Esophagus squamous epithelium (tissue), 5 donors: ENCODE data around the gene CFAP69. TPM values are rescaled to one million over a fixed set of nuclear protein-coding genes. Genes with fewer than 3 reads are reported as not detected.

Experiments used
- DNase-seq: peaks from one replicate; lab custom pipeline; 2025; lab: John Stamatoyannopoulos, UW
- H3K27ac ChIP-seq, 4 donors: fragments of 200-600 bp; sonication (generic); one replicate each; pipeline ENCODE4 v1.5.1; 2016 to 2019; ENCODE audit warnings: mild to moderate bottlenecking in 1 of 4
- H3K27me3 ChIP-seq, 4 donors: fragments of 200-600 bp; sonication (generic); 1 replicate in 3 of 4; 2 replicates in 1 of 4; pipeline versions ENCODE4 v1.5.1 to v1.6.0; 2017 to 2021; ENCODE audit warnings: antibody characterized with exemption in 1 of 4
- H3K36me3 ChIP-seq, 3 donors: fragments of 200-600 bp; sonication (generic); one replicate each; pipeline ENCODE4 v1.5.1; 2016 to 2019
- H3K4me1 ChIP-seq, 3 donors: fragments of 200-600 bp; sonication (generic); one replicate each; pipeline ENCODE4 v1.5.1; 2017 to 2019
- H3K4me3 ChIP-seq, 4 donors: fragments of 200-600 bp; sonication (generic); 1 replicate in 3 of 4; 2 replicates in 1 of 4; pipeline ENCODE4 v1.5.1; 2016 to 2019; ENCODE audit warnings: mild to moderate bottlenecking in 2 of 4, moderate library complexity in 1 of 4
- H3K9me3 ChIP-seq, 3 donors: fragments of 200-600 bp; sonication (generic); one replicate each; pipeline ENCODE4 v1.5.1; 2016 to 2019
- POLR2A ChIP-seq, 4 donors: fragments of 450-650 bp; IDR thresholded peaks; one replicate each; pipeline ENCODE4 v1.6.1; 2017; ENCODE audit warnings: antibody characterized with exemption in 4 of 4, mild to moderate bottlenecking in 4 of 4, moderate library complexity in 3 of 4
- WGBS, 2 donors: methylation state at CpG; one replicate each; pipeline ENCODE4 v1.1.5; 2018; 5-methylcytosine and 5-hydroxymethylcytosine counted together
- intact Hi-C: fragments of 100-400 bp; cut with DNase I; formaldehyde crosslinking; loops from one replicate; pipeline ENCODE4 v1.15.0; 2022
- total RNA-seq, 4 donors: library from RNA; depleted of rRNA; stranded (reverse); fragments of >200 nt; gene quantifications; one replicate each; pipeline ENCODE4 v1.1.0, GENCODE V29; 2016
- TF ChIP-seq, protein P1 (sequence below), 6 experiments: fragments of 450-650 bp in 4 of 6; fragments of 200-600 bp in 2 of 6; sonication (generic) in 2 of 6; IDR thresholded peaks; one replicate each; pipeline ENCODE4 v1.5.1; 2016 to 2019; ENCODE audit warnings: antibody characterized with exemption in 6 of 6, mild to moderate bottlenecking in 4 of 6, moderate library complexity in 4 of 6
- donor health status: DM: yes; HTN: yes; CAD: no.

Gene CFAP69
- total RNA-seq, 4 donors from 2014 or later, result 1.8 to 9.0 (median 2.0) TPM

DNA sequence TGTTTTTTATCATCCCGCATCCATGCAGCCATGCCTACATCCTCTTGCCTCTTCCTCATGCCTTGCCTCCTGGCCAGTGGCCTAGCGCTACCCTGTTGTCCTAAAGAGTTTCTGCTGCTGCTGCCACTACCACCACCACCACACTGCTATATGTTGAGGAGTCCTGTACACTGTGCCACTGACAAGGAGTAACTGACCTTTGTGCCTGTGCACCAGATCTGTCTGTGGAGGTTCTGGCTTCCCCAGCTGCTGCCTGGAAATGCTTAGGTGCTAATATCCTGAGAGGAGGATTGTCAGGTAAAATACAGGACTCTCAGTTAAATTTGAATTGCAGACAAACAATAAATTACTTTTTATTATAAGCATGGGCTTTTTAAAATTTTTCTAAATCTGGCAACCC is 7.0 kb upstream of the CFAP69 start:
- H3K27me3 ChIP-seq, result no peaks in the 10 kb centered on the region
- no peaks in the 10 kb centered on the region for H3K9me3 ChIP-seq
- WGBS, 2 donors, result 96 to 100% methylated on average over 2 of the region's 2 CpGs
- no peak overlapping the region for H3K4me3 ChIP-seq
- DNase-seq, result no peak
- intact Hi-C loops, result no loop called here
- TF ChIP-seq, protein P1, sequence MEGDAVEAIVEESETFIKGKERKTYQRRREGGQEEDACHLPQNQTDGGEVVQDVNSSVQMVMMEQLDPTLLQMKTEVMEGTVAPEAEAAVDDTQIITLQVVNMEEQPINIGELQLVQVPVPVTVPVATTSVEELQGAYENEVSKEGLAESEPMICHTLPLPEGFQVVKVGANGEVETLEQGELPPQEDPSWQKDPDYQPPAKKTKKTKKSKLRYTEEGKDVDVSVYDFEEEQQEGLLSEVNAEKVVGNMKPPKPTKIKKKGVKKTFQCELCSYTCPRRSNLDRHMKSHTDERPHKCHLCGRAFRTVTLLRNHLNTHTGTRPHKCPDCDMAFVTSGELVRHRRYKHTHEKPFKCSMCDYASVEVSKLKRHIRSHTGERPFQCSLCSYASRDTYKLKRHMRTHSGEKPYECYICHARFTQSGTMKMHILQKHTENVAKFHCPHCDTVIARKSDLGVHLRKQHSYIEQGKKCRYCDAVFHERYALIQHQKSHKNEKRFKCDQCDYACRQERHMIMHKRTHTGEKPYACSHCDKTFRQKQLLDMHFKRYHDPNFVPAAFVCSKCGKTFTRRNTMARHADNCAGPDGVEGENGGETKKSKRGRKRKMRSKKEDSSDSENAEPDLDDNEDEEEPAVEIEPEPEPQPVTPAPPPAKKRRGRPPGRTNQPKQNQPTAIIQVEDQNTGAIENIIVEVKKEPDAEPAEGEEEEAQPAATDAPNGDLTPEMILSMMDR (IDR thresholded peaks at IDR 0.05), result no peak
- TF ChIP-seq POLR2A (IDR thresholded peaks at IDR 0.05), result no peak
- H3K36me3 ChIP-seq, result no peaks in the 10 kb centered on the region
- no peaks in the 10 kb centered on the region for H3K4me1 ChIP-seq
- H3K27ac ChIP-seq, result no peak overlapping the region

DNA sequence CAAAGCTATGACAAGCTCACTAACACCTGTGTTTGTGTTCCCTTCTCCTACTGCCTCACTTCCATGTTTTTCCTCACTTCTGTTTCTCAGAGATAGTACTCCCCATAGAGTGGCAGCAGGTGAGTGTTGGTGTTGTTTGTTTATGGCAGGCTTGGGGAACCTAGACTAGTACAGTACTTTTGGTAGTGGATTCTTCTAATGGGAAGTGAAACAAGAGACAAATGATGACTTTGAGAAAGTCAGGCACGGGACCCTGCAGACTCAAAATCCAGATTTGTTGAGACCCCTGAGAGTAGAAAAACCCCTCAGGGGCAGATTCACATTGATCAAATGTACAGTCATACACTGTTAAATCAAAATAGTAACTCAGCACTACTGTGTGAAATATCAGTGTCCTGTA is 6.4 kb upstream of the CFAP69 start:
- no peak overlapping the region for H3K27ac ChIP-seq
- no peaks in the 10 kb centered on the region for H3K36me3 ChIP-seq
- H3K9me3 ChIP-seq, result no peaks in the 10 kb centered on the region
- H3K4me3 ChIP-seq, result no peak overlapping the region
- H3K27me3 ChIP-seq, result no peaks in the 10 kb centered on the region
- 81 to 88% methylated on average over 1 of the region's 1 CpG for WGBS, 2 donors
- TF ChIP-seq, protein P1 (IDR thresholded peaks at IDR 0.05), result no peak
- TF ChIP-seq POLR2A (IDR thresholded peaks at IDR 0.05), result no peak
- H3K4me1 ChIP-seq, result no peaks in the 10 kb centered on the region
- intact Hi-C loops, result no loop called here
- no peak for DNase-seq

DNA sequence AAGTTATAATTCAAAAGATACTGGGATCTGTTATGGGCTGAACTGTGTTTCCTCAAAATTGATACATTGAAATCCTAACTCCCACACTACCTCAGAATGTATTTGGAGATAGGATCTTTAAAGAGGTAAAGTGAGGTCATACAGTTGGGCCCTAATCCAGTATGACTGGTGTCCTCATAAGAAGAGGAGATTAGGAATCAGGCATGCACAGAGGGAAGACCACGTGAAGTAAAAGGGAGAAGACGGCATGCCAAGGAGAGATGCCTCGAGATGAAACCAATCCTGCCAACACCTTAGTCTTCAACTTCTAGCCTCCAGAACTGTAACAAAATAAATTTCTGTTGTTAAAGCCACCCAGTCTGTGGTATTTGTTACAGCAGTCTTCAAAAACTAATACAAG is 5.9 kb upstream of the CFAP69 start:
- no peaks in the 10 kb centered on the region for H3K27me3 ChIP-seq
- peaks cover 0 to 3% (median 0%) of the 10 kb centered on the region in 3 donors for H3K4me1 ChIP-seq
- WGBS, 2 donors, result 85 to 86% methylated on average over 3 of the region's 3 CpGs
- no peak for DNase-seq
- TF ChIP-seq, protein P1 (IDR thresholded peaks at IDR 0.05), result no peak
- no peak for TF ChIP-seq POLR2A (IDR thresholded peaks at IDR 0.05)
- no peaks in the 10 kb centered on the region for H3K9me3 ChIP-seq
- no peaks in the 10 kb centered on the region for H3K36me3 ChIP-seq
- H3K4me3 ChIP-seq, result no peak overlapping the region
- intact Hi-C loops, result no loop called here
- no peak overlapping the region for H3K27ac ChIP-seq

DNA sequence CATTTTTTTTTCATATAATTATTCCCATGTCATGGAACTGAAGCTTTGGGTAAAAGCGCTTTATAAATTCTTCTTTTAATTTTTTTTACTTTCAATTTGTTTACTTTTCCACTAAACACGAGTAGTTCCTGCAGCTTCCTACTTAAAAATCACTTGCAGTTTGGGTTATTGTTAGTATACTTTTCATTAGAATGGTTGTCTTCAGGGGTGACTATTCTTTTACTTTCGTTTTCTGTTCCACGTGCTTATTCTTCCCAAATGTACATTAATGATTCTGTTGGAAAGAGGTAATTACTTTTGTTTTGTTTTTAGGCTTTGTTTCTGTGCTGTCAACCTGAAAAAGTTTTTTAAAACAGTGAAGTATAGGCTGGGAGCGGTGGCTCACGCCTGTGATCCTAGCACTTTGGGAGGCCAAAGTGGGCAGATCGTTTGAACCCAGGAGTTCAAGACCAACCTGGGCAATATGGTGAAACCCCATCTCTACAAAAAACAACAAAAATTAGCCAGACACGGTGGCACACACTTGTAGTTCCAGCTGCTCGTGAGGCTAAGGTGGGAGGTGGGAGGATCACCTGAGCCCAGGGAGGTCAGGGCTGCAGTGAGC is 5.2 kb upstream of the CFAP69 start:
- WGBS, 2 donors, result 66 to 67% methylated on average over 7 to 9 of the region's 9 CpGs

More for the DNA sequence above, 5.2 kb upstream of the CFAP69 start:
- Histone ChIP-seq H3K36me3 (no peaks in the 10 kb centered on the region), H3K27ac (no peak overlapping the region), H3K4me1 (peaks cover 0 to 10% (median 0%) of the 10 kb centered on the region in 3 donors), H3K4me3 (no peak overlapping the region), H3K9me3 (no peaks in the 10 kb centered on the region), H3K27me3 (no peaks in the 10 kb centered on the region)
- no peak for DNase-seq
- TF ChIP-seq, protein P1 (IDR thresholded peaks at IDR 0.05), result no peak
- TF ChIP-seq POLR2A (IDR thresholded peaks at IDR 0.05), result no peak
- intact Hi-C loops, result loop anchor here (10.0 kb wide), 1 partner anchor 85 kb away; the partner anchor contains the start of gene STEAP1
